NCI-H2081 treated with DMSO at 0.1 percent for 48 hours (cell line): ENCODE results near the gene RCAN3.
"Not testable (repeated sequence)": the region's sequence is repeated elsewhere in the genome, so short reads cannot be mapped to it uniquely, and the experiment has no call there.

ENCODE experiments used
- DNase-seq: peaks from one replicate; lab custom pipeline; 2025; lab: John Stamatoyannopoulos, UW

The RCAN3 gene

GRCh38 chr1:24486331-24487065 is 16.1 kb upstream of the RCAN3 start:
- DNase-seq: no peak

GRCh38 chr1:24487455-24487854 is 15.2 kb upstream of the RCAN3 start:
- DNase-seq: no peak

GRCh38 chr1:24488159-24488558 is 14.5 kb upstream of the RCAN3 start:
- DNase-seq: not testable (repeated sequence)

GRCh38 chr1:24489674-24490073 is 13.0 kb upstream of the RCAN3 start:
- DNase-seq: no peak

- no peak for DNase-seq
Observed at GRCh38 chr1:24490101-24490781, 12.4 kb upstream of the RCAN3 start.

- DNase-seq: no peak
Observed at GRCh38 chr1:24491577-24492360, 10.9 kb upstream of the RCAN3 start.

GRCh38 chr1:24492935-24493334 is 9.7 kb upstream of the RCAN3 start:
- DNase-seq: not testable (repeated sequence)

- DNase-seq: no peak
Observed at GRCh38 chr1:24493785-24494184, 8.9 kb upstream of the RCAN3 start.

- no peak for DNase-seq
Observed at GRCh38 chr1:24498589-24498988, 4.0 kb upstream of the RCAN3 start.

- no peak for DNase-seq
Observed at GRCh38 chr1:24500448-24501048, 2.1 kb upstream of the RCAN3 start.

- DNase-seq: no peak
Observed at GRCh38 chr1:24501371-24502064, 1.1 kb upstream of the RCAN3 start.

- DNase-seq: peak; percentile 65
Observed at GRCh38 chr1:24502065-24502708, 449 bp upstream of the RCAN3 start.

- no peak for DNase-seq
Observed at GRCh38 chr1:24503059-24503751, 569 bp downstream of the RCAN3 start.

GRCh38 chr1:24503870-24504523 is 1.4 kb downstream of the RCAN3 start:
- no peak for DNase-seq

GRCh38 chr1:24504560-24504959 is 1.9 kb downstream of the RCAN3 start:
- no peak for DNase-seq

GRCh38 chr1:24505816-24506215 is 3.2 kb downstream of the RCAN3 start:
- DNase-seq: no peak

GRCh38 chr1:24506691-24507381 is 4.2 kb downstream of the RCAN3 start:
- DNase-seq: no peak

- DNase-seq: no peak
Observed at GRCh38 chr1:24507405-24507804, 4.8 kb downstream of the RCAN3 start.

- no peak for DNase-seq
Observed at GRCh38 chr1:24508911-24509310, 6.3 kb downstream of the RCAN3 start.

- DNase-seq: no peak
Observed at GRCh38 chr1:24513706-24514105, 11.1 kb downstream of the RCAN3 start.
